ENCODE data around the gene SLC8A2.

Gene SLC8A2

GRCh38 chr19:47492137-47492533, 20.4 kb upstream of the SLC8A2 start:
- no peak for DNase-seq (ENCODE audit: insufficient read length, low spot score)
- TF ChIP-seq CTCF (IDR thresholded peaks at IDR 0.05; ENCODE audit: insufficient read depth, missing control alignments), result no peak

GRCh38 chr19:47491358-47492136, 19.9 kb upstream of the SLC8A2 start:
- no peak for FAIRE-seq
- no peak for DNase-seq (ENCODE audit: insufficient read length, low spot score)
- TF ChIP-seq CTCF (IDR thresholded peaks at IDR 0.05; ENCODE audit: insufficient read depth, missing control alignments), result no peak

More at GRCh38 chr19:47492137-47492533, 20.4 kb upstream of the SLC8A2 start:
- no peak for FAIRE-seq

- TF ChIP-seq CTCF (IDR thresholded peaks at IDR 0.05; ENCODE audit: insufficient read depth, missing control alignments), result no peak
- FAIRE-seq (no peak), DNase-seq (ENCODE audit: insufficient read length, low spot score) (no peak)
Observed at GRCh38 chr19:47490847-47491246, 19.2 kb upstream of the SLC8A2 start.

GRCh38 chr19:47490031-47490430, 18.3 kb upstream of the SLC8A2 start:
- FAIRE-seq (no peak), DNase-seq (ENCODE audit: insufficient read length, low spot score) (no peak)
- TF ChIP-seq CTCF (IDR thresholded peaks at IDR 0.05; ENCODE audit: insufficient read depth, missing control alignments), result no peak

- FAIRE-seq (no peak), DNase-seq (ENCODE audit: insufficient read length, low spot score) (no peak)
- no peak for TF ChIP-seq CTCF (IDR thresholded peaks at IDR 0.05; ENCODE audit: insufficient read depth, missing control alignments)
Observed at GRCh38 chr19:47489072-47489914, 17.6 kb upstream of the SLC8A2 start.

GRCh38 chr19:47487551-47488515, 16.1 kb upstream of the SLC8A2 start:
- no peak for DNase-seq (ENCODE audit: insufficient read length, low spot score)
- no peak for FAIRE-seq
- no peak for TF ChIP-seq CTCF (IDR thresholded peaks at IDR 0.05; ENCODE audit: insufficient read depth, missing control alignments)
